ENCODE data around the gene ANXA3.

GRCh38 chr4:78606530-78607095 is 55.0 kb downstream of the ANXA3 start:
- TF ChIP-seq CTCF (IDR thresholded peaks at IDR 0.05) (no peak), POLR2A (IDR thresholded peaks at IDR 0.05) (no peak)

All from adrenal gland (tissue), 5 donors.